ENCODE measurements around the gene PCLO. TPM values are rescaled to one million over a fixed set of nuclear protein-coding genes. Genes with fewer than 3 reads are reported as not detected.

PCLO gene
- total RNA-seq, 1 donor from 2014 or later = 17.4 TPM

DNA sequence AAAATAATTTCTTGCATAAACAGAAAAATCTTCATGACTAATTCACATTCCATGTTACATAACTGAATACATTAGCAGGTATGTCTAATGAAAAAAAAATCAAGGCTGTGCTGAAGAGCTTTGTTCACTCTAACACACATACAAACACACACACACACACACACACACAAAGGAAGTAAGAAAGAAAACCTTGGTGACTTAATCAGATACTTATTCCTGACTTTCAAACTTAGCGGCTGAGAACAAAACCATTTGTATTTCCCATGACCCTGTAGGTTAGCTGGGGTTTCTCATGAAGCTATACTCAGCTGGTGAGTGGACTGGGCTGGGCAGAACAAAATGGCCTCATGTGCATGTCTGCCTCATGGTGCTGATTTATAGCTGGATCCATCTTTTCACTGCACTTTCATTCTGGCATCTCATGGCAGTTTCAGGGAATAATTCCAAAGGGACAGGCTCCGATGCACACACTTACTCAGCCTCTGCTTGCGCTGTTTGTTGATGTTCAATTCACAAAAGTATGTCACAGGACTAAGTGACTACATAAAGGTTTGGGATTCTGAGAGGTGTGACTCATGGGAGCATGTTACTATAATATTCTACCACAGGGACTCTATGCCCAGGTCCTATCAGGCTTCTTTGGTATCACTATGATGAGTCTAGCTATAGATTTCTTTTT, 161.2 kb downstream of the PCLO start:
- Mint-ChIP-seq H3K27me3 (ENCODE audit: unreplicated experiment) (no peaks in the 10 kb centered on the region), H3K4me3 (ENCODE audit: unreplicated experiment) (no peak overlapping the region), H3K36me3 (ENCODE audit: unreplicated experiment) (peaks cover 9% of the 10 kb centered on the region), H3K27ac (ENCODE audit: unreplicated experiment) (no peak overlapping the region), H3K4me1 (ENCODE audit: low read depth, unreplicated experiment) (no peaks in the 10 kb centered on the region), H3K9me3 (ENCODE audit: unreplicated experiment) (no peaks in the 10 kb centered on the region)
- TF ChIP-seq, protein P1, sequence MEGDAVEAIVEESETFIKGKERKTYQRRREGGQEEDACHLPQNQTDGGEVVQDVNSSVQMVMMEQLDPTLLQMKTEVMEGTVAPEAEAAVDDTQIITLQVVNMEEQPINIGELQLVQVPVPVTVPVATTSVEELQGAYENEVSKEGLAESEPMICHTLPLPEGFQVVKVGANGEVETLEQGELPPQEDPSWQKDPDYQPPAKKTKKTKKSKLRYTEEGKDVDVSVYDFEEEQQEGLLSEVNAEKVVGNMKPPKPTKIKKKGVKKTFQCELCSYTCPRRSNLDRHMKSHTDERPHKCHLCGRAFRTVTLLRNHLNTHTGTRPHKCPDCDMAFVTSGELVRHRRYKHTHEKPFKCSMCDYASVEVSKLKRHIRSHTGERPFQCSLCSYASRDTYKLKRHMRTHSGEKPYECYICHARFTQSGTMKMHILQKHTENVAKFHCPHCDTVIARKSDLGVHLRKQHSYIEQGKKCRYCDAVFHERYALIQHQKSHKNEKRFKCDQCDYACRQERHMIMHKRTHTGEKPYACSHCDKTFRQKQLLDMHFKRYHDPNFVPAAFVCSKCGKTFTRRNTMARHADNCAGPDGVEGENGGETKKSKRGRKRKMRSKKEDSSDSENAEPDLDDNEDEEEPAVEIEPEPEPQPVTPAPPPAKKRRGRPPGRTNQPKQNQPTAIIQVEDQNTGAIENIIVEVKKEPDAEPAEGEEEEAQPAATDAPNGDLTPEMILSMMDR (IDR thresholded peaks at IDR 0.05; ENCODE audit: partially characterized antibody, unreplicated experiment) = no peak
- DNase-seq = no peak

GRCh38 chr7:82998436-82998835, 164.2 kb downstream of the PCLO start:
- Mint-ChIP-seq H3K27me3 (ENCODE audit: unreplicated experiment) (no peaks in the 10 kb centered on the region), H3K36me3 (ENCODE audit: unreplicated experiment) (peaks cover 9% of the 10 kb centered on the region), H3K4me1 (ENCODE audit: low read depth, unreplicated experiment) (no peaks in the 10 kb centered on the region), H3K4me3 (ENCODE audit: unreplicated experiment) (no peak overlapping the region), H3K9me3 (ENCODE audit: unreplicated experiment) (no peaks in the 10 kb centered on the region), H3K27ac (ENCODE audit: unreplicated experiment) (no peak overlapping the region)
- TF ChIP-seq, protein P1 (IDR thresholded peaks at IDR 0.05; ENCODE audit: partially characterized antibody, unreplicated experiment) = no peak
- DNase-seq = no peak

GRCh38 chr7:82985144-82985802, 177.4 kb downstream of the PCLO start:
- Mint-ChIP-seq H3K27ac (ENCODE audit: unreplicated experiment) (no peak overlapping the region), H3K27me3 (ENCODE audit: unreplicated experiment) (no peaks in the 10 kb centered on the region), H3K4me3 (ENCODE audit: unreplicated experiment) (no peak overlapping the region), H3K36me3 (ENCODE audit: unreplicated experiment) (no peaks in the 10 kb centered on the region), H3K9me3 (ENCODE audit: unreplicated experiment) (no peaks in the 10 kb centered on the region), H3K4me1 (ENCODE audit: low read depth, unreplicated experiment) (peaks cover 8% of the 10 kb centered on the region)
- TF ChIP-seq, protein P1 (IDR thresholded peaks at IDR 0.05; ENCODE audit: partially characterized antibody, unreplicated experiment) = no peak
- DNase-seq = no peak

- Mint-ChIP-seq H3K27me3 (ENCODE audit: unreplicated experiment) (no peaks in the 10 kb centered on the region), H3K9me3 (ENCODE audit: unreplicated experiment) (no peaks in the 10 kb centered on the region), H3K27ac (ENCODE audit: unreplicated experiment) (no peak overlapping the region), H3K36me3 (ENCODE audit: unreplicated experiment) (no peaks in the 10 kb centered on the region), H3K4me3 (ENCODE audit: unreplicated experiment) (no peak overlapping the region), H3K4me1 (ENCODE audit: low read depth, unreplicated experiment) (peaks cover 14% of the 10 kb centered on the region)
- no peak for DNase-seq
- TF ChIP-seq, protein P1 (IDR thresholded peaks at IDR 0.05; ENCODE audit: partially characterized antibody, unreplicated experiment) = no peak
These were observed 182.4 kb downstream of the PCLO start for GRCh38 chr7:82980130-82980788.

Measured in glutamatergic neuron (in vitro differentiated cells).